Activated CD8-positive, alpha-beta memory T cell treated with anti-CD3 and anti-CD28 coated beads, Interleukin-2, amount 50 U/mL, for 1 hour (primary cell): ENCODE measurements around the gene SYNGAP1.

Source experiments
- DNase-seq: peaks from one replicate; pipeline ENCODE4 v3.0.0-alpha.2; 2020; ENCODE audit errors: extremely low read depth

The SYNGAP1 gene

GRCh38 chr6:33438978-33439594 is 19.2 kb downstream of the SYNGAP1 start:
- DNase-seq: no peak

DNA sequence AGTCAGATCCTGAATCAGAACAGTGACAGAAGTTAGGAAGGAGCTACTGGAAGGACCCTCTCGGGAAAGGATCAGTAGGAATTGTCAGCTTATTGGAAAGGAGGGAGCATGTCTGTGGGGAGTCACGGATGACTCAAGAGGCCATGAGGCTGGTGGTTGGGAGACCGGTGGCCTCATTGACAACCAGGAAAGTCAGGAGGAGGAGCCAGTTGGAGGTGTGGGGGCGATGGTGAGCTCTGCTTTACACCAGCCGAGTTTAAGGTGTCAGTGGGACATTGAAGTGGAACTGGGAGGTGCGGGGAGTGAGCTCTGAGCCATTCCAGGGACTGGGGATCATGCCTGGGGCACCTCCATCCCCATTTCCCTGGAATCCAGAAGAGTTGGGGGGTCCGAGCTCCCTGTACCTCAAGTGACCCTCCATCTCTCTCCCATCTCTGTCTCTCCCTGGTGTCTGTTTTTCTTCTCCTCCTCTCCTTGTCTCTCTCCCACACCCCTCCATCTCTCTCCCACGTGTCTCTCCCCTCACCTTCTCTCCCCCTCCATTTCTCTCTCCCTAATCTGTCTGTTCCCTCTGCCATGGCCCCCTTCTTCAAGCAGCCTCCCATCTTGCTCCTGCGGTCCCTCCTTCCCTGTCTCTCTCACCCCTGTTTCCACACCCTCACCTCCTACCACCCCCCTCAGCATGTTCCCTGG is 20.2 kb downstream of the SYNGAP1 start:
- DNase-seq: no peak

GRCh38 chr6:33440649-33441309 is 20.9 kb downstream of the SYNGAP1 start:
- DNase-seq: no peak

GRCh38 chr6:33441457-33441856 is 21.6 kb downstream of the SYNGAP1 start:
- no peak for DNase-seq

DNA sequence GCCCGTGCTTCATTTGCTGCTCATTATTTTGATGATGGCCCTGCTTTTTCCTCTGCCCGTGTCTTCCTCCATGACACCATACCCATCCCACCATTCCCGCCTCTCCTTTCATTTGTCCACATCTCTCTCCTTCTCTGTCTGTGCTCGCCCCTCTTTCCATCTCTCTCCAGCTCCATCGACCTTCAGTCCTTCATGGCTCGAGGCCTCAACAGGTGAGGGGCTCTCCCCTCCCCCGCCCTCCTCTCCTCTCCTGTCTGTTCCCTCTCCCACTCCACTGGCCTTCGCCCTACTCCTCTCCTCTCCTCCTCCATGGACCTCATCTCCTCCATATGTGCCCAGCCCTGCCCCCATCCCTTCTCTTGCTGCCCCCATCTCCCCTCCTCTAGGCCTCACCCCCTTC is 22.4 kb downstream of the SYNGAP1 start:
- no peak for DNase-seq

- DNase-seq: no peak
These were observed 23.2 kb downstream of the SYNGAP1 start for GRCh38 chr6:33443025-33443424.

GRCh38 chr6:33443619-33444504 is 24.0 kb downstream of the SYNGAP1 start:
- DNase-seq: no peak

DNA sequence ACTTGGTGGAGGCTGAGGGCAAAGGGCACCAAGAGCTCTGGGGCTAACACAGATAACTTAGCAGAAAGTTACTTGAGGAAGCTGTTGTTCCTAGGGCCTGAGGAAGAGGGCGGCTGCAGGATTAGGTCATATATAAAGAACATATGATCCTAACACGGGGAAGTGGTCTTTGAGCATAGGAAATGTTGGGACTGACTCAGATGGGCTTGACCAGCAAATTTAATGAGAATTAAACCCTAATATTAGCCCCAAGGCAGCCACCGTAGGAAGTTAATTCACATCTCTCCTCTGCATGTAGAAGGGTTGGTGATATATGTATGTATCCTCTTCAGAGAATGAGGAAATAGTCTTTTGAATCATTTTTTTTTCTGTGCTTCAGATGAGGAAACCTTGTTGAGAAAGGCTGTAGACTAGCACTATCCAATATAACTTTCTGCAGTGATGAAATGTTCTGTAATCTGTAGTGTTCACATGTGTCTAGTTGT is 25.3 kb downstream of the SYNGAP1 start:
- no peak for DNase-seq

DNA sequence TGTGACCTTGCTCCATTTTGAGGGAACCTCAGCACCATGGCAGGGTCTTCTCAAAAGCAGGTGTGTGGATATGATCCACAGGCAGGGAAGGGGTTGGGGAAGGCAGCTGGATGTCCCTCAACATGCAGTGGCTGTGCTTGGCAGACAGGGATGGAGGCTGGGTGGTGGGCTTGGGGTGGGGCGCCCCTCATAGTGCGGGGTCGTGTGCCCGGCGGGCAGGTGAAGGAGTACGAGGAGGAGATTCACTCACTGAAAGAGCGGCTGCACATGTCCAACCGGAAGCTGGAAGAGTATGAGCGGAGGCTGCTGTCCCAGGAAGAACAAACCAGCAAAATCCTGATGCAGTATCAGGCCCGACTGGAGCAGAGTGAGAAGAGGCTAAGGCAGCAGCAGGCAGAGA is 26.5 kb downstream of the SYNGAP1 start:
- DNase-seq: no peak

DNA sequence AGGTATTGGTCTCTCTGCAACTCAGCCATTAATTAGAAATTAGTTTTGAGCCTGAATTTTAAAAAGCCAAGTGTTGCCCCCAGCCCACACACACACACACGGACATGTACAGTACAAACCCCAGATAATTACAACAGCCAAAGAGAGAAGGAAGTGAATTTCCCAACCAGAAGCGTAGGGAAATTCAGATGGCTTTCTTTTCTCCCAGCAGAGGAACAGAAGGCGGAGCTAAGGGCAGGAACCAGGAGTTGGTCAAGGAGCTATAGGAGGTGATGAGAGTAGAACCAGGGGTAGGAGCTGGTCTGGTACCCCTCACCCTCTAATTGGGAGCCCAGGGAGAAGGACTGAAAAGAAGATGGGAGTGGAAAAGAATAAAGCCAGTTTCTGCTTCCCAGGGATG is 30.6 kb downstream of the SYNGAP1 start:
- no peak for DNase-seq

DNA sequence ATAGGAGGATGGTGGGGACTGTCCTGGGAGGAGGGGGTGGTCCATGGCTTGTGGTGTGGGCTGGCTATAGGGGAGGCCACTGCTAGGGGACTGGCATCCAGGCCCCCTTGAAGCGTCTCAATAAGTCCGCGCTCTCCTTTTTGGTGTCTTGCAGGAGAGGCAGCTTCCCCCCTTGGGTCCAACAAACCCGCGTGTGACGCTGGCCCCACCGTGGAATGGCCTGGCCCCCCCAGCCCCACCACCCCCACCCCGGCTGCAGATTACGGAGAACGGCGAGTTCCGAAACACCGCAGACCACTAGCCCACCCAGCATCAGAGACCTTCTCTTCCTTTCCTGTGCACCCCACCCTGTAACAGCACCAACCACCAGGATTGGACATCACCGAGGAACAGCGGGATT is 31.7 kb downstream of the SYNGAP1 start:
- DNase-seq: no peak

- DNase-seq: no peak
These were observed 32.6 kb downstream of the SYNGAP1 start for GRCh38 chr6:33452496-33452895.

GRCh38 chr6:33453393-33454008 is 33.6 kb downstream of the SYNGAP1 start:
- no peak for DNase-seq

DNA sequence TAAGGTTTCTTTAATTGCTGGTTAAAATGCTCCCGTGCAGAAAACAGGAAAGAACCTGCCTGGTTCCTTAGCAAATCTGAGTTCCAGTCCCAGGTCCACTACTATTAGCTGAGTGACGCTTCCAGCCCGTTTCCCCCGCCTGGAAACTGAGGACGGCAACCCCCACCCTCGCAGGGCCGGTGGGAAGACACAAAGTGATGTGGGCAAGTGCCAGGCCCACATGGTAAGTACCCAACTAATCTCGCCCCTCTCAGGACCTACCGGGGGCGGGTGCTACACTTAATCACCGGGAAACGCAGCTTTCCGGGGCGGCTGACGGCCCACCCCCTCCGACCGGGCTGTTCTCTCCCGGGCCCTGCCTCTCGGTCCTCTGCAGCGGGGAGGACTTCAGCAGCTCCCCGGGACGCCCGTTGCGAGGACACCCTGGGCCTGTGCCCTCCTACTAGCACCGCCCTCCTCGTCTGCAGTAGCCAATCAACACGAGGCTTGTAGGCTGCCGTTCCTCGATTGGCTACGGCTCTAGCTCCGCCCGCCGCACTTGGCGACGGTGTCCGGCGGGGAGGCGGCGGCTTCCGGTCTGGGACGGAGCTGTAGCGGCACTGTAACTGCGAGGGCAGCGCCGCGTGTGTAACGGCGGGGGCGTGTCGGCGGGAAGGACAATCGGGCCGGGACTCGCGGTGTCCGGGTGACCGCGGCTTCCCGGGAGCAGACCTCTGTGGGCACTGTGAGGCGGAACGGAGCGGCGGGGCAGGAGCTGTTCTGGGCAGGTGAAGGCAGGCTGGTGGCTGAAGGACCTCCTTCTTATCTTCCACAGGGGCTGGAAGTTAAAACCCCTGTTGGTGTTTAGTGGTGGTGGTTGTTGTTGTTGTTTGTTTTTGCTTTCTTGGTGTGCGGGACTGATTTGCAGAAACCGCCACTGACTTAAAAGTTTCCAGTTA is 34.4 kb downstream of the SYNGAP1 start, which contains the start of gene ZBTB9:
ZBTB9 (plus strand) TSS at position 568 of the 938 bp plus-strand sequence. CDS start 525 bp downstream, outside the sequence.
- DNase-seq: peak; percentile 88

DNA sequence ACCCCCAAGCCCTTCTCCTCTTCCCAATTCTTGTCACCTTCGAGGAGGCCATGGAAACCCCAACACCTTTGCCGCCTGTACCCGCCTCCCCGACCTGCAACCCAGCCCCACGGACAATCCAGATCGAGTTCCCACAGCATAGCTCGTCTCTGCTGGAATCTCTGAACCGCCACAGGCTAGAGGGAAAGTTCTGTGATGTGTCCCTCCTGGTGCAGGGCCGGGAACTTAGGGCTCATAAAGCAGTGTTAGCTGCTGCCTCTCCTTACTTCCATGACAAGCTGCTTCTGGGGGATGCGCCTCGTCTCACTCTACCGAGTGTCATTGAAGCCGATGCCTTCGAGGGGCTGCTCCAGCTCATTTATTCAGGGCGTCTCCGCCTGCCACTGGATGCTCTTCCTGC is 35.2 kb downstream of the SYNGAP1 start:
- DNase-seq: no peak

DNA sequence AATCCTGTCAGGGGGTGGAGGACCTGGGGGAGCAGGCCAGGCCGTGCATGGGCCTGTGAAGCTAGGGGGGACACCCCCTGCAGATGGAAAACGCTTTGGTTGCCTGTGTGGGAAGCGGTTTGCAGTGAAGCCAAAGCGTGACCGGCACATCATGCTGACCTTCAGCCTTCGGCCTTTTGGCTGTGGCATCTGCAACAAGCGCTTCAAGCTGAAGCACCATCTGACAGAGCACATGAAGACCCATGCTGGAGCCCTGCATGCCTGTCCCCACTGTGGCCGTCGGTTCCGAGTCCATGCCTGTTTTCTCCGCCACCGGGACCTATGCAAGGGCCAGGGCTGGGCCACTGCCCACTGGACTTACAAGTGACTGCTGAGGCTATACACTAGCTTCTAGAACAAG is 36.3 kb downstream of the SYNGAP1 start:
- no peak for DNase-seq

DNA sequence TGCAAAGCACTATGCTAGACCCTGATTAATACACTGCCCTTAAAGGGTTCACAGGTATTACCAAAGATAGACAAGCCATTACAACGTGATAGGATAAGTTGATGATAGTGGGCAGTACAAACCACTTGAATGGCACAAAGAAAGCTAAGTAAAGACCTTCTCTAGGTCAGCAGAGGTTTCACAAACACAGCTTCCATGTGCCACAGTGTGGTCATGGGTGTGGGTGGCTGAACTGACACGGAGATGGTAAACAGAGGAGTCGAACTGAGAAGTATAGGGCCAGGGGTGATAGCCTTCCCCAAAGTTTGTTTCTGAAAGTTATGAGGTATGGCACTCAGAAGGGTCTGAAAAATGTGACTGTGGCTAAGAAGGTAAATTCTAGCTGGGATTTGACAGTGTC is 38.8 kb downstream of the SYNGAP1 start:
- no peak for DNase-seq

DNA sequence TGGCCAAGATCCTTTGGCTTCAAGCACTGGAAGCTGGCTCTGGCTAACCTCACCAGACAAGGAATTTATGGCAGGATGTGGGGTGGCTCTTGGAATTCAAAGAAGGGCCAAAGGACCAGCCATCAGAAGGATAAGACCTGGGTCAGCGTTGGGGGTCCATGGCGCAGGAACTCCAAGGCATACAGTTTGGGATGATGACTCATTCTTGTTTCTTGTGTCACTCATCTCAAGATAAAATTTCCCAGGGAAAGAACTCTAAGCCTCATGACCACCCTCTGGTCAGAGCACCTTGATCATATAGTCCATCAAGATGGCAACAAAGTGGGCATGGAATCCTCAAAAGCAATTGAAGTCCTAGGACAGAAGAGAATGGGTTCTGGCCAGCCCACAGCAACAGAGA is 39.4 kb downstream of the SYNGAP1 start:
- no peak for DNase-seq

DNA sequence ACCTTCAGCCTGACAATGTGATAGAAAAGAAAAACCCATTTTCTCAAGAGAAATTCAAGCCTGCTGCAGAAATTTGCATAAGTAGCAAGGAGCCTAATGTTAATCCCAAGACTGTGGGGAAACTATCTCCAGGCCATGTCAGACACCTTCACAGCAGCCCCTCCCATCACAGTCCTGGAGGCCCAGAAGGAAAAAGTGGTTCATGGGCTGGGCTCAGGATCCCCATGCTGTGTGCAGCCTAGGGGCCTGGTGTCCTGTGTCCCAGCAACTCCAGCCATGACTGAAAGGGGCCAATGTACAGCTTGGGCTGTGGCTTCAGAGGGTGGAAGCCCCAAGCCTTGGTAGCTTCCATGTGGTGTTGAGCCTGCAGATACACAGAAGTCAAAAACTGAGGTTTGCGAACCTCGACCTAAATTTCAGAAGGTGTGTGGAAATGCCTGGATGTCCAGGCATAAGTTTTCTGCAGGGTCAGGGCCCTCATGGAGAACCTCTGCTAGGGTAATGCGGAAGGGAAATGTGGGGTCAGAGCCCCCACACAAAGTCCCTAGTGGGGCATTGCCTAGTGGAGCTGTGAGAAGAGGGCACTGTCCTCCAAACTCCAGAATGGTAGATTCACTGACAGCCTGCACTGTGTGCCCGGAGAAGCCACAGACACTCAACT is 46.3 kb downstream of the SYNGAP1 start:
- no peak for DNase-seq

DNA sequence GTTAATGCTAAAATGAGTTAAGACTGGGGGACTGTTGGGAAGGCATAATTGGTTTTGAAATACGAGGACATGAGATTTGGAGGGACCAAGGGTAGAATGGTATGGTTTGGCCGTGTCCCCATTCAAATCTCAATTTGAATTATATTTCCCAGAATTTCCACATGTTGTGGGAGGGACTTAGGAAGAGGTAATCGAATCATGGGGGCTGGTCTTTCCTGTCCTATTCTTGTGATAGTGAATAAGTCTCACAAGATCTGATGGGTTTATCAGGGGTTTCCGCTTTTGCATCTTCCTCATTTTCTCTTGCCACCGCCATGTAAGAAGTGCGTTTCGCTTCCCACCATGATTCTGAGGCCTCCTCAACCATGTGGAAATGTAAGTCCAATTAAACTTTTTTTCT is 47.2 kb downstream of the SYNGAP1 start:
- DNase-seq: no peak
